ENCODE results near the gene ACTR3. TPM values are rescaled to one million over a fixed set of nuclear protein-coding genes. Genes with fewer than 3 reads are reported as not detected.

ACTR3 gene
- total RNA-seq, 1 experiment from 2014 or later: 180 TPM

DNA sequence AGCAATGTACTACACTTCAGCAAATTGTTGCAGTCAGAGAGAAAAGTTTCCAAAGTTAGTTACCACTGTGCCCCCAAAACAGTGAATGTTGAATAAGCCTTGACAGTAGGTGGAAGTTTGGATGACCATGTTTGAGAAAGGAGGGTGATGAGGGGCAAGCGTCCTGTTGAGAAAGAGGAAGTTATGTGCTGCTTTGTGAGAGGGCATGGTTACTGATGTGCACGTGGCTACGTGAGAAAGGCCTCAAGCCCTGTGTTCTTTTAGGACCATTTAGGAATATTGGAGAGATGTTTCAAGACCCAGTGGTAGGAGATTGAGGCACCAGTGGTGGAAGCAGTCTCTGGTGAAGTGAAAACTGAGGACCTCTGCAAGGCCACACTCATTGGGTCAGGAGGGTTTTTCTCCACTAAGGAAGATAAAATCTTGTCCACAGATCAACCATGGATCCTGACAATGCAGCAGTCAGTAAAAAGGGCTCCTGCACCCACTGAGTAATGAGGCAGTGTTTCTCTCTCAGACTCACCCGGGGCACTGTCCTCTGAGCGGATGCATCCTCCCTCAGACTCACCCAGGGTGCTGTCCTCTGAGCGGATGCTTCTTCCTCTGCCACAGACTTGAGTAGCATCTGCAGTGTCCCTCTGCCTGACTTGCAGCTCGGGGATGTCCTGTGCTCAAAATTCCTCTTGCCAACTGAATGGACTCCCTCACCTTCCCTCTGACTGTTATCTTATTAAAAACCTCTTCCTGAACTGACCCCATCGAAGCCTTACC is 34.7 kb upstream of the ACTR3 start:
- H3K36me3 Mint-ChIP-seq (ENCODE audit: insufficient read depth in 1 of 3, low read depth in 3 of 3): no peaks in the 10 kb centered on the region
- H3K23me2 ChIP-seq (ENCODE audit: insufficient read length, low read depth, low read length, poor library complexity, severe bottlenecking): no peaks in the 10 kb centered on the region
- H4K20me1 ChIP-seq (ENCODE audit: control insufficient read depth, insufficient read depth, insufficient read length): no peaks in the 10 kb centered on the region
- TF ChIP-seq, protein P1, sequence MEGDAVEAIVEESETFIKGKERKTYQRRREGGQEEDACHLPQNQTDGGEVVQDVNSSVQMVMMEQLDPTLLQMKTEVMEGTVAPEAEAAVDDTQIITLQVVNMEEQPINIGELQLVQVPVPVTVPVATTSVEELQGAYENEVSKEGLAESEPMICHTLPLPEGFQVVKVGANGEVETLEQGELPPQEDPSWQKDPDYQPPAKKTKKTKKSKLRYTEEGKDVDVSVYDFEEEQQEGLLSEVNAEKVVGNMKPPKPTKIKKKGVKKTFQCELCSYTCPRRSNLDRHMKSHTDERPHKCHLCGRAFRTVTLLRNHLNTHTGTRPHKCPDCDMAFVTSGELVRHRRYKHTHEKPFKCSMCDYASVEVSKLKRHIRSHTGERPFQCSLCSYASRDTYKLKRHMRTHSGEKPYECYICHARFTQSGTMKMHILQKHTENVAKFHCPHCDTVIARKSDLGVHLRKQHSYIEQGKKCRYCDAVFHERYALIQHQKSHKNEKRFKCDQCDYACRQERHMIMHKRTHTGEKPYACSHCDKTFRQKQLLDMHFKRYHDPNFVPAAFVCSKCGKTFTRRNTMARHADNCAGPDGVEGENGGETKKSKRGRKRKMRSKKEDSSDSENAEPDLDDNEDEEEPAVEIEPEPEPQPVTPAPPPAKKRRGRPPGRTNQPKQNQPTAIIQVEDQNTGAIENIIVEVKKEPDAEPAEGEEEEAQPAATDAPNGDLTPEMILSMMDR (conservative IDR thresholded peaks at IDR 0.05): no peak
- H3K9me3 Mint-ChIP-seq: no peaks in the 10 kb centered on the region
- H2AFZ ChIP-seq (ENCODE audit: low read length): no peak overlapping the region
- H3K27ac ChIP-seq (ENCODE audit: insufficient read length, low read depth, low read length): no peak overlapping the region
- no peak overlapping the region for H3K4me2 ChIP-seq (ENCODE audit: insufficient read depth, insufficient read length, low read length)
- no peaks in the 10 kb centered on the region for H3K4me1 ChIP-seq (ENCODE audit: insufficient read depth, low read length)
- no peak overlapping the region for H4K5ac ChIP-seq (ENCODE audit: insufficient read length, low read depth, low read length)
- H3K4me3 Mint-ChIP-seq: no peak overlapping the region; a peak in 1 of 5 replicates
- no peaks in the 10 kb centered on the region for H3K9me3 ChIP-seq (ENCODE audit: control insufficient read depth, low read depth, low read length)
- no peaks in the 10 kb centered on the region for H3K27me3 ChIP-seq (ENCODE audit: insufficient read depth, low read length)
- no peak overlapping the region for H3K4ac ChIP-seq (ENCODE audit: low read depth, low read length)
- no peak overlapping the region for H3T11ph ChIP-seq (ENCODE audit: low read length)
- no peak overlapping the region for H3K14ac ChIP-seq (ENCODE audit: insufficient read depth, low read length)
- no peak overlapping the region for H4K91ac ChIP-seq (ENCODE audit: insufficient read length, low read depth, low read length)
- no peak overlapping the region for H3K18ac ChIP-seq (ENCODE audit: insufficient read length, low read depth, low read length)
- H3K27me3 Mint-ChIP-seq (ENCODE audit: low read depth): no peaks in the 10 kb centered on the region; the same call in 1 of the 2 replicates
- no peak overlapping the region for H3K23ac ChIP-seq (ENCODE audit: insufficient read length, low read depth, low read length)
- no peak overlapping the region for H3K56ac ChIP-seq (ENCODE audit: insufficient read length, low read depth, low read length)
- H2BK20ac ChIP-seq (ENCODE audit: low read depth, low read length, poor library complexity, severe bottlenecking): no peak overlapping the region
- no peak overlapping the region for H2BK15ac ChIP-seq (ENCODE audit: low read depth, low read length)
- DNase-seq: no peak
- no peak overlapping the region for H3K27ac Mint-ChIP-seq
- no peak overlapping the region for H3K9ac ChIP-seq (ENCODE audit: extremely low read depth, insufficient read length, low read length)
- H3K4me1 Mint-ChIP-seq: no peaks in the 10 kb centered on the region
- H2BK120ac ChIP-seq (ENCODE audit: low read depth, low read length, poor library complexity, severe bottlenecking): no peak overlapping the region
- no peak overlapping the region for H4K8ac ChIP-seq (replicated peaks; ENCODE audit: insufficient read length, low read depth, low read length)
- H2AK5ac ChIP-seq (ENCODE audit: insufficient read length, low read length): no peak overlapping the region
- H2BK12ac ChIP-seq (ENCODE audit: insufficient read length, low read depth, low read length): no peak overlapping the region
- H3K79me2 ChIP-seq (ENCODE audit: insufficient read depth, low read length): no peaks in the 10 kb centered on the region
- WGBS (ENCODE audit: extremely low coverage, insufficient read length, low lambda C conversion rate): no CpG with 5 or more reads among the region's 8 CpGs
- no peak overlapping the region for H2BK5ac ChIP-seq (ENCODE audit: insufficient read length, low read length)
- no peaks in the 10 kb centered on the region for H3K79me1 ChIP-seq (ENCODE audit: insufficient read depth, low read depth, low read length, poor library complexity, severe bottlenecking)
